AG09319 (cell line): Measurements from ENCODE around the gene SRPX.

ENCODE experiments used
- DNase-seq: peaks from one replicate; pipeline ENCODE4 v3.0.0-alpha.2; 2010; ENCODE audit warnings: low read depth; ENCODE audit errors: extremely low read depth
- CTCF ChIP-seq: IDR thresholded peaks from 2 replicates; pipeline ENCODE4 v1.5.1; 2011; ENCODE audit warnings: low read depth, mild to moderate bottlenecking, inconsistent platforms, low read length, moderate library complexity

Gene SRPX

GRCh38 chrX:38206542-38206941 is 14.1 kb downstream of the SRPX start:
- no peak for TF ChIP-seq CTCF
- DNase-seq: no peak

GRCh38 chrX:38206036-38206435 is 14.6 kb downstream of the SRPX start:
- DNase-seq: no peak
- TF ChIP-seq CTCF: no peak

GRCh38 chrX:38205039-38205438 is 15.6 kb downstream of the SRPX start:
- no peak for TF ChIP-seq CTCF
- no peak for DNase-seq

GRCh38 chrX:38192007-38192810 is 28.5 kb downstream of the SRPX start:
- DNase-seq: no peak
- TF ChIP-seq CTCF: peak; percentile 42

GRCh38 chrX:38189431-38190250 is 31.0 kb downstream of the SRPX start:
- no peak for TF ChIP-seq CTCF
- DNase-seq: no peak

- DNase-seq: no peak
- TF ChIP-seq CTCF: no peak
Measured at GRCh38 chrX:38183596-38183995, 37.1 kb downstream of the SRPX start.

GRCh38 chrX:38181357-38181756 is 39.3 kb downstream of the SRPX start:
- no peak for DNase-seq

More at GRCh38 chrX:38181357-38181756, 39.3 kb downstream of the SRPX start:
- TF ChIP-seq CTCF: no peak
